HL-60/S4 (cell line): ENCODE data around the gene IFT88.

ENCODE experiments used
- in situ Hi-C: fragments of 300-500 bp; cut with MboI; formaldehyde crosslinking; loops from 2 replicates; pipeline ENCODE4 v1.14.3; 2022; ENCODE audit warnings: low sequenced_read_pairs

IFT88 gene

DNA sequence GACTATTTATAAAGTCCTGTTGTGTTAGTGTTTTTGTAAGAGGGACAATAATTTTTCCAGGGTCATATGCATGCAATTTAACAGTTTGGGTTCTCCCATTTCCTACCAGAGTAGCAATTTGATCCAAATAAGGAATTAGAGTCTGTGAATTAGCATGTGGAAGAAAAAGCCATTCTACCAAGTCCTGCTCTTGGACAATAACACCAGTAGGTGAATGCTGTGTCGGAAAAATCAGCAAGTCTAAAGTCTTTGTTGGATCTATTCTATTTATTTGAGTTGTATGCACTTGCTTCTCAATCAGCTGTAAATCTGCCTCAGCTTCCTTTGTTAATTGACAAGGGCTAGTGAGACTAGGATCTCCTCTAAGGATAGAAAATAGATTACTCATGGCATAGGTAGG is 115.1 kb downstream of the IFT88 start:
- in situ Hi-C loops, result no loop called here

DNA sequence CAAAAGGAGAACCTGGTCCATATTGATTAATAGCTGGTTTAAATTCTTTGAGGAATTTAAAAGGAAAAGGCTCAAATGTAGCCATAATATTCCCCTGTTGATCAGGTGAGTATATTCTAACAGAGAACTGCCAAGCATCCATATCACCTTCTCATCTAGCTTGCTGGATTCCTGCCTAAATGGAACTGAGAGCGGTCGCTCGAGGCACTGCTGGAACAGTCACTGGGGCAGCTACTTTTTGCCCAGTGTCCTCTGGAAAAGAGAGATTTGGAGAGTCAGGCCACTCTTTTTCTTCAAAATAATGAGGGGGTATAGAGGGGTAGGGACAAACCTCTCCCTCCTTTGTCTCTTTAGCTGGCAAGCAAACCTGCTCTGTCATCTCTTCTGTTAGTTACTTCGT is 117.1 kb downstream of the IFT88 start:
- in situ Hi-C loops, result no loop called here

DNA sequence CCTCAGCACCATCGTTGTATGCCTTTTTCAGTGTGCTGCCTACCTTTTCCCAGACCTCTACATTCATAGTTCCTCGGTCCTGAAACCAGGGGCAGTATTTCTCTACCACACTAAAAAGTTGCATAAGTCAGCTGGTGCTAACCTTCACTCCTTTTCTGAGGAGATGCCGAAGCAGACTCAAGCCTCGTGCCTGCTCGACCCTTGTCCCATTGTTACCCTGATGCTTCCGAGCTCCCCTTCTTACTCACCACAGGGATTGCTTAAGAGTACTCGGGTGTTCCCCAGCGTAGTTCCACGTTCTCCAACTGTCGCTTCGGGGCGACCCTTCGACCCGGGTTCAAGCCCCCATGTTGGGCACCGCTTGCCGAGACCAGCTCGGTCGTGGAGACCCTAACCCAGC is 117.6 kb downstream of the IFT88 start:
- in situ Hi-C loops, result no loop called here

DNA sequence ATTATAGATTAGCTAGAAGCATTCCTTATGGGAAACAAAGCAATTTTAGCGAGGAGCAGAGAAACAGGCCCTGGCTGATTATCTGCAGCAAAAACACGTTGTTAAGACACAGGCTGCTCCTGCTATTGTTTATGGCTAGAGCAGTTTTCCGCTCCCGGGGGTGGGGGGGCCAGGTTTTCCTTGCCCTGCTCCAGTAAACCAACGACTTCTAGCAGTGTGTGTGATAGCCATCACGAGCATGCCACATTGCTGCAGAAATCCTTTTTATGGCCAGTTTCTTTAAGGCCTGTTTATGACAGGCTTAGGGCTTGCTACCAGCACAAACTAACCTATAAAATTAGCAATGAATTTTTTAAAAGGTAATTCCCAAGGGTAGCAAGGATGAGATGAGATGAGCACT is 118.1 kb downstream of the IFT88 start:
- in situ Hi-C loops, result no loop called here

DNA sequence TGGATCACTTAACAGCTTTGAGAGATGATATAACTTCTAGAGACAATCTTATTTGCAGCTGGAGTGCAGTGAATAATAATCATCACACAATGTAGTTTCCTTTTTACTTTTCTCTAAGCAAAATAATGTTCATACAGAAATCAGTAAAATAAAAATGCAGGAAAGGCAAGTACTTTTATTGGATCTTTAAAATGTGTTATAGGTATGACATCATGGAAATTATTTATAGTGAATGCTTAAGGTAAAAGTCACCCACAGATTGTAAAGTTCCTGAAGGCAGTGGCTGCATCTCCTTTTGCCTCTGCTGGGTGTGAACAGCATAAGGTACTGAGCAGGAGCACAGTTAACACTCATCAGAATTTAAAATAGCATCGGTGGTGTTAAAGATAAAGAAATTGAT is 119.2 kb downstream of the IFT88 start:
- in situ Hi-C loops, result no loop called here

DNA sequence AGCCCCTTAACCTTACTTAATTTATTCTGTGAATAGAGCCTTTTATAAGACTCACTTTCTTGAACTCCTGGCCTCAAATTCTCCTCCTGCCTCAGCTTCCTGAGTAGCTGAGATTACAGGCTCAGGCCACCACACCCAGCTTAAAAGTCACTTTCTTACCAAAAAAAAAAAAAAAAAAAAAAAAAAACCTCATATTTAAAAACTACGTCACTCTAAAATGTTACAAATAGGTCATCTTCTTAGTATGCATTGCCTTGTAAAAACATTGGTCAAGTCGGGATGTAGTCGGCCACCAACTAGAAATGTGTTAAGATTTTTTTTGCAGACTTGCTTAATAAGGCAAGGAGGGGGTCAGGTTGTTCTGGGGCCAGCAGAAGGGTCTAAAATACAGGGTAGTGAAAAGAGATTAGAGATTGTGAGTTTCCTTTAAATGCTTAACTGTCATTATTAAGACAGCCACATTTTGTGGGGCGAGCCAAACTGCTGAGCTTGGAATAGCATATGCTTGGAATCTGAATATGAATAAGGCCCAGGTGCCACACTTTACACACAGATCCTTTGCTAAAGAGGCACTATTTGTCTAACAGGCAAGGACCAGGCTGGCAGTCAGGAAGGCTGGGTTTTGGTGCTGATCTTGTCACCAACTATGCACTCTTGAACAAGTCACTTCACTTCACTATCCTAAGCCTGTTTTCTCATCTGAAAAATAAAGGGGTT is 120.1 kb downstream of the IFT88 start:
- in situ Hi-C loops, result no loop called here

DNA sequence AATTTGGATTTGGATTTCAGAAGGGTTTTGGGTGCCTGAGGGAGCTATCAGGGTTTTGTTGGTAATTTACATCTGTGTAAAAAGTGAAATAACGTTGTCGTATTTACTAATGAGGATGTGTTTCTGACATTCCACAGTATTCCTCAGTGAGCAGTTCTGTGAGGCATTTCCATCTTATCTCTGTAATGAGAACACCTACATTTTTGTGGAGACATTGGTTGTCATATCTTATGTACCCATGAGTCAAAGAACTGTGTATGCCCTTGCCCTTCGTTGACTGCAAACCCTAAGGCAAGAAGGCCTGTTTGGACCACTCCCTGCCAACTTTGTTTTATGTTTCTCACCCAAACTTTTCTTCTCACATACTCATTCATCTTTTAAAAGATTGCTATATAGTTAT is 122.3 kb downstream of the IFT88 start:
- in situ Hi-C loops, result no loop called here

DNA sequence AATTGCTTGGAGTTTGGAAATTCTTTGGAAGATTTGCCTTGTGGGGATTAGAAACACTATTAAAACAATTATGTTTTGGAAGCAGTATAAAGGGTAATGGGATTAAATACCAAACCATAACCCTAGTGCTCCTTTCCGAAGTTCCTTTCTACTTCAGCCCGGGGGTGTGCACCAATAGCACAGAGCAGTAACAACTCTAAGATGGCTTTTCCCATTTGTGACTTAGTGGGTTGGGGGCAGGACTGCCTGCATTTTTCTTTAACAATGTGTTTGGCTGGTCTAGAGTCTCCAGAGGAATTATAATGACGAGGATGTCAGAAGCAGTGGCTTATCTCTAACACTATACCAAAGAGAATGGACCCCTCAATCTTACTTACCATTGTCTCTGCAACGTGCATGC is 124.7 kb downstream of the IFT88 start:
- in situ Hi-C loops, result no loop called here

DNA sequence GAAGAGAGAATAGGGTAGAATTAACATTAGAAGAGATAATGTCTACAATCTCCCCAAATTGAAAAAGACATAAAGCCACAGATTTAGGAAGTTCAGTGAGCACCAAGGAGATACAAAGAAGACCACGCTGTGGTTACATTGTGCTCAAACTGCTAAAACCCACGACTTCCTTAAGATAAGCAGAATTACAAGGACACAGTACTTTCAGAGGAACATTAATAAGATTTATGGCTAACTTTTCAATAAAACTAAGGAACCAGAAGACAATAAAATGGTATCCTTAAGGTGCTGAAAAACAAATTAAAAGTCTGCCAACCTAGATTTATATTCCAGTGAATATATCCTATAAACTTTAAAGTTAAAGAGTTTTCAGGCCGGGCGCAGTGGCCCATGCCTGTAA is 129.1 kb downstream of the IFT88 start:
- in situ Hi-C loops, result no loop called here

DNA sequence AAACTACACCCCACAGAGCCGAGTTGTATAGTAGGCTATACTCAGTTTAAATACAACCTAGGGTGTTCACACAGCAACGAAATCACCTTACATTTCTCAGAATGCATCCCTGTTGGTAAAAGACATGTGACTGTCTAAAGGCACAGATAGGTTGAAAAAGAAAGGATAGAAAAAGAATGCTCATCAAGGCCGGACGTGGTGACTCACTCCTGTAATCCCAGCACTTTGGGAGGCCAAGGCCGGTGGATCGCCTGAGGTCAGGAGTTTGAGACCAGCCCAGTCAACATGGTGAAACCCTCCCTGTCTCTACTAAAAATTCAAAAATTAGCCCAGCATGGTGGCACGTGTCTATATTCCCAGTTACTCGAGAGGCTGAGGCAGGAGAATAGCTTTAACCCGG is 132.8 kb downstream of the IFT88 start:
- in situ Hi-C loops, result no loop called here

DNA sequence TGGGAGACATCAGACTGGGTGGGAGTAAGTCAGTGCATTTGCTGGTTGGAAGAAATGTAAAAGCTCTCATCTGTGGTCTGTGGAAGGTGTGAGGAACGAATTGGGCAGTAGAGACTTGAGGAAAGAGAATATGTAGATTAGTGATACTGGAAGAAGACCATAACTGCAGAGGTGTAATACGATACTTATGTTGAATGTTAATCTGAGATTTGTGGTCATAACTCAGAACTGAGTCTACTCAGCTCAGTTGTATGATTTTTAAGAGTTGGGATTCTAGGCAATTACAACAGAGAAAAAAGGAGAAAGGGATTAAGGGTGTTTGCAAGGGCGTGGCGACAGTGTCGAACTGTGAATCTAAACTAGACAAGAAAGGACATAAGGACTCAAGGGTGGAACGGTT is 133.3 kb downstream of the IFT88 start:
- in situ Hi-C loops, result no loop called here

DNA sequence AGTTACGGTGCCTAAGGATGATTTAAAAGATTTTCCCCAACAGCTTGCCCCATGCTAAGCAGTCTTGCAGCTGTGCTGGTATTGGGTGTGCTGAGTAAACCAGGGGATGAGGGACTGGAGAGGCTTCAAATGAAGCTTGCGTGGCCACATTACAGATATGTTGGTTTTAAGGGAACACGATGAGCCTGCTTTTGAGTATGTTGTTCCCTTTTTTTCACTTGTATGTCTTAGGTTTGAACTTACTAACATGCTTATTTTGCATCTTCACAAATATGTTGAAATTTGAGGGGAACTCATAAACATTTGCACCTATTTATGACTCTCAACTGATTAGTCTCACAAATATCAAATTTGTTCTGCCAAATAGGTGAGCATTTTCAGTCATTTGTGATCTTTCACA is 134.5 kb downstream of the IFT88 start:
- in situ Hi-C loops, result no loop called here

DNA sequence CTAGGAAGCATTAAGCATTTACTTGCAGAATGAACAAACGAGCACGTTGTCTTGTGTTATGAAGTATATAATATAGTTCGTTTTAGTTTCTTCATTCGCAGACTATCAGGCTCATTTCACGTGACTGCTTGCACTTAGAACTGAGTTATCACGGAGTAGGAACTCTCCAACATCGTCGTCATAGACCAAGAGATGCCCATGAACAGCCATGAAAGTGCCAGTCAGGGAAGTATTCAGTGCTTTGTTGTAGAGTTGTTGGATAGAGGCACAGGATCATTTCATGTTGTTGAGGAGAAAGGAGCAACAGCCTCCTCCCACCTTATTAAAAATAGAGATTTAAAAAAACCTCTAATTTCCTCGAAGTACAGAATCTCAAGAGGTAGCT is 135.6 kb downstream of the IFT88 start:
- in situ Hi-C loops, result no loop called here

DNA sequence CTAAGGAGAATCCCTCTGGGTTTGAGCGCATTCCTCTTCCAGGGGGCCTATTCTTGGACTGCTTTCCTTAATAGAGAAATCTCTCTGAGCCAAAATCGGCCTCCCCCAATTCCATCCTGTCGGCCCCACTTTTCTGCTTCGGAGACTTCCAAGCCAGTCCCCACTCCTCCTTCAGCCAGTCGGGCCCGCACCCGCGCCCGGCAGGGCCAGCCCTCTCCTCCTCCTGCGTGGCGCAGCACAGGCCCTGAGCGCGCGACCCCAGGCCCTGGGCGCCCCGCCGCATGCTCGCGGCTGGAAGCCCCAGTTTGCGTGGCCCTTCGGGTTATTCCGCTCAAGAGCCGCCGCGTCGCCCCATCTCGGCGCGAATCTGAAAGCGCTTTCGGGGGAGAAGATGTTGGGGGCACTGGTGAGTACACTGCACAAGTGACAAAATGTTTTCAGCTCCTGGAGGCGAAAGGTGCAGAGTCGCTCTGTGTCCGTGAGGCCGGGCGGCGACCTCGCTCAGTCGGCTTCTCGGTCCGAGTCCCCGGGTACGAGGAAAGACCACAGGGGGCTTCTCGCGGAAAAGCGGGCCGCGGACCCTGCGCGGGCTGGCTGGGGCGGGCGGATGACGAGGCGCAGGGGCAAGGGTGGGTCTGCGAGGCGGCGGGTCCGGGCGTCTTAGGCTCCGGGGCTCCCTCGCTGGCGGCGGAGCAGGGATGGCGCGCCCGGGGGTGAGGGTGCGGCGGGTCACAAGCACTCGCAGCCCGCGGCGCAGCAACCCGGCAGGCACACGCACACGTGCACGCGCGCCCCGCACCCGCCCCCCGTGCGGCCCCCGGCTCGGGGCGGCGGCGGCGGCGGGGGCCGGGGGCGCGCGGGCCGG is 136.2 kb downstream of the IFT88 start, which contains the start of gene IL17D:
IL17D (plus strand) TSS at position 785 of the 865 bp plus-strand sequence. CDS start 303 bp downstream, outside the sequence.
- in situ Hi-C loops, result no loop called here

DNA sequence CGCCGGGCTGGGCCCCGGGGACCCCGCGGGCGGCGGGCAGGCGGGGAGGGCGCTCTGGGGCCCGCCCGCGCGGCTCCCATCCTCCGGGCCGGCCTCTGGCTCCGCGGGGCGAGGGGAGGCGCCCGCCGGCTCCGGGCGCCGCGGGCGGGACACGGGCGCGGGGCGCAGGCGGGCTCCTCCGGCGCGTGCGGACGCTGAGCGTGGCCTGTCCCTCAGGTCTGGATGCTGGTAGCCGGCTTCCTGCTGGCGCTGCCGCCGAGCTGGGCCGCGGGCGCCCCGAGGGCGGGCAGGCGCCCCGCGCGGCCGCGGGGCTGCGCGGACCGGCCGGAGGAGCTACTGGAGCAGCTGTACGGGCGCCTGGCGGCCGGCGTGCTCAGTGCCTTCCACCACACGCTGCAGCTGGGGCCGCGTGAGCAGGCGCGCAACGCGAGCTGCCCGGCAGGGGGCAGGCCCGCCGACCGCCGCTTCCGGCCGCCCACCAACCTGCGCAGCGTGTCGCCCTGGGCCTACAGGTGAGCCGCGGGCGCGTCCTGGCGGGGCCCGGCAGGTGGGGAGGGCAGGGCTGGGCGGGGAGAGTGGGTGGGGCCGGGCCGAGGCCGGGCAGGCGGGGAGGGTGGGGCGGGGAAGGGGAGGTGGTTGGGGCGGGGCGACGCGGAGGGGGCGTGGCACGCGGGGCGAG is 137.0 kb downstream of the IFT88 start:
- in situ Hi-C loops, result no loop called here

DNA sequence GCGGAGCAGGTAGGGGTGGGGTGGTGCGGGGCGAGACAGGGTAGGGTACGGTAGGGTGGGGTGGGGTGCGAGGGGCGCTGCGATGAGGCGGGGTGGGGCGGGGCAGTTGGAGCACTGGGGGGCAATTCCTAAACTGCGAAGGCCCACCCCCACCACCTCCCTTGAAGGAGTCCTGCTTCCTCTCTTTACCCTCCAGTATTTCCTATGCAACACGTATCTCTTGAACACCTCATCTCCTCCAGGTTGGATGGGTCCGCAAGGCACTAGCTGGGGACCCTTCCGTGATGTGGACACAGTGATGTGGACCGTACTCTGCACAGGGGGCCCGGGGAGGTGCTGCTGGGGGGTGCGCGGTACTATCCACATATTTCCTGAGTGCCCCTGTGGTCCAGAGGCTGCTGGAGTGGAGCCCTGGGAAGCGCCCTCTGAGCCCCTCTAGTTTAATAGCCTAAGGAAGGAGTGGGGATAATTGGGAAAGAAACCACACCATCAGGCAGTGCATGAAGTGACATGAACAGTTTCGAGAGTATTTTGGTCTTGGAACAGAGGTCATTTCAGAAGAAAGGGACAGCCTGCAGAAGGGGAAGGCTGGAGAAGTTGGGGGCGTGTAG is 137.6 kb downstream of the IFT88 start:
- in situ Hi-C loops, result no loop called here

DNA sequence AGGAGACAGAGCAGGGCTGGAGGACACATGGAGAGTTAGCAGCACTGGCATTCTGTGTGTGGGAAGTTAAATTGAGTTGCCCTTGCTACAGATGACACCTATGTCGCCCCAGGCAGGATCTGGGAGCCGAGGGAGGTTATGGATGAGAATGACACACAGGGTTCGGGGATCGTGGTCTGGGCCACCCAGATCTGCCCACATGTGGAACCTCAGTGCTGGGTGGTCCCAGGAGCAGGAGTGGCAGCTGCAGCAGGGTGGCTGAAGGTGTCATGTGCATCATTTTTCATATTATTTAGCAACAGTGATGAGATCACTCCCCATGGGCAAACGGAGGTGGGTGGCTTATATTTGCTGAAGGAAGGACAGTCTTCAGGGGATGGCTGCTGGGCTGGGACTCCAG is 139.7 kb downstream of the IFT88 start:
- in situ Hi-C loops, result no loop called here

DNA sequence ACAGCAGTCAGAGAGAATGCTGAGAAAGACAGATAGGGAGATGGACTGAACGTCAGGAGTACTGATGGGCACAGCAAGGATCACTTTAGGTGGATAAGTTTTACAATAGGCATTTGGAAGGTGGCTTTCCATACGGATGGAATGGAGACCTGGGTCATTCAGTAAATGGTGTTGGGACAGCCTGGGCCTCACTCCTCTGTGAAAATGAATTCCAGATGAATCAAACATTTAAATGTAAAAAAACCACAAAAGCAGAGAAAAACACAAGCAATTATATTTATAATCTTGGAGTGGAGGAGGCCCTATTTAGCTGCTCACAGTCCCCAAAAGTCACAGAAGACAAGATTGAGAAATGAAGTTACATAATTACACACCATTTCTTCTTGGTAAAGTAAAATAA is 141.3 kb downstream of the IFT88 start:
- in situ Hi-C loops, result no loop called here

DNA sequence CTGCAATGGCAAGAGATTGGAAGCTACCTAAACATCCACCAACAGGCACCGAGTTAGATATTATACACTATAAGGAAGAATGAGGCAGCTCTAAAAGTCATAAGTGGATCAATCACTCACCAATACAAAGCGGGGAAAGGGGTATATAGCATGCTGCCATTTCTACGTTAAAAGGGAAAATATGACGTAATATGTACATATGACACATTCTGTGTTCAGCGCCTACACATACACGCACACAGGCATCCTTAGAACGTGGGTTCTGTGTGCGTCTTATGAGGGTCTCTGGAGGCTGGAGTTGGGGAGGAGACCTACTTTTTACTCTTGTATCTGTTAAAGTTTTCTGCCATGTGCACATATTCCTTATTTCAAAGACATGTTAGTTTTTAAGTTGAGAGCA is 142.4 kb downstream of the IFT88 start:
- in situ Hi-C loops, result no loop called here

DNA sequence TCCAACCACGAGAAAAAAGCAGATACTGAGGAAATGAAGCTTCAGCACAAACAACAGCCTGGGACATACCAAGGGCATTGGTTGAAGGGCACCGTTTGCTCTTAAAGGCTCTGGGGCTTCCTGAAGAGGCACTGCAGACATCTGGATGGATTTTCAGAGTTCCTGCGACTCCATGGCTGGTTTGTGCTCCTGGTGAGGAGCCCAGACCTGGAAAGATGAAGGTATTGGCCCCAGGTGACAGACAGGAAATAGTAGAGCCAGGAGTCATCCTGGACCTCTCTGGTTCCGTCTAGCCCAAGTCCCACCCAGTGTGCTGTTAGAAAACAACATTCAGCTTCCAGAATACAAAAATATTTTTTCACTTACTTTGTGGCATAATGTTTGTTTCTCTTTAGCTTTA is 142.8 kb downstream of the IFT88 start:
- in situ Hi-C loops, result loop anchor here (10.0 kb wide), 1 partner anchor 215 kb away; no protein-coding TSS in a partner anchor
